ENCODE data around the gene ZNF385C.
A peak's percentile ranks its signal among the peaks of the same experiment; 100 is the strongest.

ZNF385C gene

DNA sequence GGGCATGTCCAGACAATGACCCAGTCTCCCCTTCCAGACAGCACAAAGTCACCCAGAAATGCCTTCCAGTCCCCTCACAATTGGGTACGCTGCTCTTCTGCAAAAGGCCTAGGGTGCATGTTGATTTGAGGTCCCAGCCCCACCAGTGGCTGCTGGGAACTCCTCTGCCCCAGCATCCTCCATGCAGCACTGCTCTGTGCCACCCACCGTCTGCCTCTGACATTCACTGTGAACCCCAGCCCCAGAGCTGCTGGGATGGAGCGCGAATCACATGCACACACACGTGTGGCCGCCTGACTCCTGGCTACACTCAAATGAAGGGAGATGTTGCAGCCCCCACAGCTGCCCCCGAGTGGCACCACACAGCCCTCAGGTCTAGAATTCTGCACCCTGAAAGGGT, 46.6 kb downstream of the ZNF385C start:
- TF ChIP-seq GABPA (IDR thresholded peaks at IDR 0.05; ENCODE audit: low read depth) (no peak), SPI1 (IDR thresholded peaks at IDR 0.05; ENCODE audit: borderline replicate concordance, low read depth) (no peak)
- TF ChIP-seq, protein P1, sequence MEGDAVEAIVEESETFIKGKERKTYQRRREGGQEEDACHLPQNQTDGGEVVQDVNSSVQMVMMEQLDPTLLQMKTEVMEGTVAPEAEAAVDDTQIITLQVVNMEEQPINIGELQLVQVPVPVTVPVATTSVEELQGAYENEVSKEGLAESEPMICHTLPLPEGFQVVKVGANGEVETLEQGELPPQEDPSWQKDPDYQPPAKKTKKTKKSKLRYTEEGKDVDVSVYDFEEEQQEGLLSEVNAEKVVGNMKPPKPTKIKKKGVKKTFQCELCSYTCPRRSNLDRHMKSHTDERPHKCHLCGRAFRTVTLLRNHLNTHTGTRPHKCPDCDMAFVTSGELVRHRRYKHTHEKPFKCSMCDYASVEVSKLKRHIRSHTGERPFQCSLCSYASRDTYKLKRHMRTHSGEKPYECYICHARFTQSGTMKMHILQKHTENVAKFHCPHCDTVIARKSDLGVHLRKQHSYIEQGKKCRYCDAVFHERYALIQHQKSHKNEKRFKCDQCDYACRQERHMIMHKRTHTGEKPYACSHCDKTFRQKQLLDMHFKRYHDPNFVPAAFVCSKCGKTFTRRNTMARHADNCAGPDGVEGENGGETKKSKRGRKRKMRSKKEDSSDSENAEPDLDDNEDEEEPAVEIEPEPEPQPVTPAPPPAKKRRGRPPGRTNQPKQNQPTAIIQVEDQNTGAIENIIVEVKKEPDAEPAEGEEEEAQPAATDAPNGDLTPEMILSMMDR (IDR thresholded peaks at IDR 0.05; ENCODE audit: insufficient read depth, low read length) = no peak
- no peak overlapping the region for H3K4me3 ChIP-seq (replicated peaks; ENCODE audit: insufficient read depth, low read length)
- DNase-seq (ENCODE audit: low read depth in 1 of 2, low spot score in 1 of 2) = no peak

DNA sequence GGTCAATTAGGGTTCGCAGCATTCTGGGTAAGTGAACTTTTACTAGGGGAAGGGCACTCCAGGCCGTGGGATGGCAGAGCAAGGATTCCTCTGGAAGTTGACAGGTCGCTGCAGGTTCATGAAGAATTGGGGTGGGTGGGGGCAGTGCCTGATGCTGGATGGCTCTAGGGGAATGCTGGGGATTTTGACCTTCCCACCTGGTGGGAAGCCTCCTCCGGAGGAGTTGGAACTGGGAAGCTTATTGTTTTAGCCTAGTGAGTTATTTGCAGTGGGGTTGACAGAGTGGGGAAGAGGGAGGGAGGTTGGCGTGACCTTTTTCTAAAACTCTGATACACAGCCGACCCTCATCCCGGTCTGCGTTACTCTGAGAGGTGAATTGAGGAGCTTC, 47.3 kb downstream of the ZNF385C start:
- TF ChIP-seq, protein P2, sequence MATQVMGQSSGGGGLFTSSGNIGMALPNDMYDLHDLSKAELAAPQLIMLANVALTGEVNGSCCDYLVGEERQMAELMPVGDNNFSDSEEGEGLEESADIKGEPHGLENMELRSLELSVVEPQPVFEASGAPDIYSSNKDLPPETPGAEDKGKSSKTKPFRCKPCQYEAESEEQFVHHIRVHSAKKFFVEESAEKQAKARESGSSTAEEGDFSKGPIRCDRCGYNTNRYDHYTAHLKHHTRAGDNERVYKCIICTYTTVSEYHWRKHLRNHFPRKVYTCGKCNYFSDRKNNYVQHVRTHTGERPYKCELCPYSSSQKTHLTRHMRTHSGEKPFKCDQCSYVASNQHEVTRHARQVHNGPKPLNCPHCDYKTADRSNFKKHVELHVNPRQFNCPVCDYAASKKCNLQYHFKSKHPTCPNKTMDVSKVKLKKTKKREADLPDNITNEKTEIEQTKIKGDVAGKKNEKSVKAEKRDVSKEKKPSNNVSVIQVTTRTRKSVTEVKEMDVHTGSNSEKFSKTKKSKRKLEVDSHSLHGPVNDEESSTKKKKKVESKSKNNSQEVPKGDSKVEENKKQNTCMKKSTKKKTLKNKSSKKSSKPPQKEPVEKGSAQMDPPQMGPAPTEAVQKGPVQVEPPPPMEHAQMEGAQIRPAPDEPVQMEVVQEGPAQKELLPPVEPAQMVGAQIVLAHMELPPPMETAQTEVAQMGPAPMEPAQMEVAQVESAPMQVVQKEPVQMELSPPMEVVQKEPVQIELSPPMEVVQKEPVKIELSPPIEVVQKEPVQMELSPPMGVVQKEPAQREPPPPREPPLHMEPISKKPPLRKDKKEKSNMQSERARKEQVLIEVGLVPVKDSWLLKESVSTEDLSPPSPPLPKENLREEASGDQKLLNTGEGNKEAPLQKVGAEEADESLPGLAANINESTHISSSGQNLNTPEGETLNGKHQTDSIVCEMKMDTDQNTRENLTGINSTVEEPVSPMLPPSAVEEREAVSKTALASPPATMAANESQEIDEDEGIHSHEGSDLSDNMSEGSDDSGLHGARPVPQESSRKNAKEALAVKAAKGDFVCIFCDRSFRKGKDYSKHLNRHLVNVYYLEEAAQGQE (IDR thresholded peaks at IDR 0.05; ENCODE audit: insufficient replicate concordance, low read depth) = no peak
- TF ChIP-seq POLR2AphosphoS5 (IDR thresholded peaks at IDR 0.05; ENCODE audit: low read depth) = no peak
- no peak for TF ChIP-seq SPI1 (IDR thresholded peaks at IDR 0.05; ENCODE audit: borderline replicate concordance, low read depth)
- TF ChIP-seq, protein P1 (IDR thresholded peaks at IDR 0.05; ENCODE audit: insufficient read depth, low read length) = no peak
- TF ChIP-seq GABPA (IDR thresholded peaks at IDR 0.05; ENCODE audit: low read depth) = no peak
- Histone ChIP-seq H3K4me3 (replicated peaks; ENCODE audit: insufficient read depth, low read length) (peak overlapping the region; percentile 55), H3K27me3 (ENCODE audit: insufficient read depth, poor library complexity, severe bottlenecking) (peaks cover 12% of the 10 kb centered on the region), H3K27ac (replicated peaks) (no peak overlapping the region)
- DNase-seq (ENCODE audit: low read depth in 1 of 2, low spot score in 1 of 2) = no peak

More for the DNA sequence above, 46.6 kb downstream of the ZNF385C start:
- H3K27ac ChIP-seq (replicated peaks) = no peak overlapping the region
- peaks cover 12% of the 10 kb centered on the region for H3K27me3 ChIP-seq (ENCODE audit: insufficient read depth, poor library complexity, severe bottlenecking)

DNA sequence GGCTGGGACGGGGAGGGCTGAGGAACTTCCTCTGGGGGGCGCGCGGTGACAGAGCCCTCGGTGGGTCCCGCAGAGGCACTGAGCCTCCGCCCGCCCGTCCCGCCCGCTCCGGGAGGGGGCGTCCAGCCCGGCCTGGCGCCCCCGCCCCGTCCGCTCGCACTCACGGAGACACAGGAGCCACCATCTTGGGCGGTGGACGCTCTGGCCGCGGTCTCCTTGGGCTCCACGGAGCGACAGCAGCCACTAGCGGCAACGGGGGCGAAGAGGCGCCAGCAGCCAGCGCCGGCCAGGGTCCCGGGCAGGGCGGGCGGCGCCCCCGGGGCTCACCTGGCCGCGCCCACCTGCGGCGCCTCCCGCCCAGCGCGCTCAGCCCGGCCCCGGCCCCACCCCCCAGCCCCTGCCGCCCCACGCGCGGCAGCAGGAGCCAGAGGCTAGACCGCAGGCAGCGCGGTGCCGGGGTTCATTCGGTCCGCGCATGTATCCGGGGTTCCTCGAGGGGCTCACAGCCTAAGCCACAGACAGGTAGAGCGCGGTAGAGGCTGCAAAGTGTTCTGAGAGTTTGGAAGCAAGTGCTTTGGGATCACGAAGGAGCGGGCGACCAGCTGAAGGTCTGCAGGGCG, 47.8 kb downstream of the ZNF385C start, which contains the start of gene C17orf113:
C17orf113 (minus strand) TSS at position 209 of the 620 bp plus-strand sequence. CDS start 7,225 bp downstream, outside the sequence.
- Histone ChIP-seq H3K27me3 (ENCODE audit: insufficient read depth, poor library complexity, severe bottlenecking) (peaks cover 12% of the 10 kb centered on the region), H3K4me3 (replicated peaks; ENCODE audit: insufficient read depth, low read length) (peak within 1 kb of the TSS; percentile 55), H3K27ac (replicated peaks) (no peak within 1 kb of the TSS)
- TF ChIP-seq GABPA (IDR thresholded peaks at IDR 0.05; ENCODE audit: low read depth) (no peak), POLR2AphosphoS5 (IDR thresholded peaks at IDR 0.05; ENCODE audit: low read depth) (peak; percentile 25; the same call in 1 of the 2 replicates)
- TF ChIP-seq, protein P1 (IDR thresholded peaks at IDR 0.05; ENCODE audit: insufficient read depth, low read length) = peak; percentile 1
- peak; percentile 33 to 44 for DNase-seq (ENCODE audit: low read depth in 1 of 2, low spot score in 1 of 2)

DNA sequence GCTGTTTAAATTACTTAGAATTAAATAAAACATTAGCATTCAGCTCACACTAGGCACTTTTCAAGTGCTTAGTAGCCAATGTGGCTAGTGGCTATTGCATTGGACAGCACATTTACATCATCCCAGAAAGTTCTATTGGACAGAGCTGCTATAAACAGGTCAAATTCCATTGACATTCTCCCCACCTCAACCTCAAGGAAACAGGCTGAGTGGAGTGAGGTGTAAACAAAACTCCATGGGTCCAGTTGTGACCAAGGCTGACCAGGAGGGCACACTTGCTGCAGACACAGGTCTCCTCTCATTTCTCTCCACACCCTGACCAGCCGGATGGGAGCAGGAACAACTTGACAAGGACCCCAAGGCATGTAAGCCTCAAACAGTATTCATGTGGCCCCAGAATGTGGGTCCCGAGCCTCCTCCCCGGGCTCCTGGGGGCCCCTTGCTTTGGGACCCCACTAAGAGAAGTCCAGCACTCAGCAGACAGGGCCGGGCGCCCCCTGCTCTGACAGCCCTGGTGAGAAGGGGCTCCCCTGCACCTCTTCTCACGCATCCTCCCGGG, 48.4 kb downstream of the ZNF385C start:
- DNase-seq (ENCODE audit: low read depth in 1 of 2, low spot score in 1 of 2) = no peak
- TF ChIP-seq, protein P2 (IDR thresholded peaks at IDR 0.05; ENCODE audit: insufficient replicate concordance, low read depth) = no peak
- no peak for TF ChIP-seq POLR2AphosphoS5 (IDR thresholded peaks at IDR 0.05; ENCODE audit: low read depth)
- no peak for TF ChIP-seq SPI1 (IDR thresholded peaks at IDR 0.05; ENCODE audit: borderline replicate concordance, low read depth)
- no peak for TF ChIP-seq GABPA (IDR thresholded peaks at IDR 0.05; ENCODE audit: low read depth)
- TF ChIP-seq, protein P1 (IDR thresholded peaks at IDR 0.05; ENCODE audit: insufficient read depth, low read length) = no peak
- peak overlapping the region; percentile 55 for H3K4me3 ChIP-seq (replicated peaks; ENCODE audit: insufficient read depth, low read length)
- peaks cover 12% of the 10 kb centered on the region for H3K27me3 ChIP-seq (ENCODE audit: insufficient read depth, poor library complexity, severe bottlenecking)
- H3K27ac ChIP-seq (replicated peaks) = no peak overlapping the region
